GM23338 (cell line): Measurements from ENCODE around the gene MAS1L. TPM values are rescaled to one million over a fixed set of nuclear protein-coding genes. Genes with fewer than 3 reads are reported as not detected.

Experiments
- ATAC-seq: fragments of 200-7000 bp; cut with Tn5 transposase; 3 replicates; pipeline ENCODE4 v1.9.1; 2020
- DNase-seq: peaks from one replicate; pipeline ENCODE4 v3.0.0-alpha.2; 2015; ENCODE audit warnings: low spot score
- H2AFZ ChIP-seq: fragments of 200-600 bp; sonication (generic); 2 replicates; pipeline ENCODE4 v1.8.0; 2016; ENCODE audit warnings: antibody characterized with exemption, mild to moderate bottlenecking, moderate library complexity
- H3F3A ChIP-seq: fragments of 200-600 bp; sonication (generic); replicated peaks from 2 replicates; pipeline ENCODE4 v1.8.0; 2017; ENCODE audit warnings: antibody characterized with exemption, mixed run types, low read depth
- H3K27ac ChIP-seq: fragments of 200-600 bp; sonication (generic); 2 replicates; pipeline ENCODE4 v1.6.1; 2016; ENCODE audit warnings: low read depth
- H3K27me3 ChIP-seq: fragments of 200-600 bp; sonication (generic); 2 replicates; pipeline ENCODE4 v1.8.0; 2016; ENCODE audit warnings: mild to moderate bottlenecking, mixed run types, moderate library complexity; ENCODE audit not compliant: insufficient read depth
- H3K36me3 ChIP-seq: fragments of 200-600 bp; sonication (generic); 2 replicates; pipeline ENCODE4 v1.8.0; 2016; ENCODE audit warnings: mild to moderate bottlenecking; ENCODE audit not compliant: insufficient read depth
- H3K4me1 ChIP-seq: fragments of 200-600 bp; sonication (generic); 2 replicates; pipeline ENCODE4 v1.8.0; 2016; ENCODE audit warnings: mild to moderate bottlenecking, moderate library complexity; ENCODE audit not compliant: insufficient read depth
- H3K4me2 ChIP-seq: fragments of 200-600 bp; sonication (generic); 2 replicates; pipeline ENCODE4 v1.7.1; 2017; ENCODE audit warnings: mixed run types
- H3K4me3 ChIP-seq: fragments of 200-600 bp; sonication (generic); 2 replicates; pipeline ENCODE4 v1.6.1; 2016; ENCODE audit warnings: mixed run types
- H3K79me2 ChIP-seq: fragments of 200-600 bp; sonication (generic); replicated peaks from 2 replicates; pipeline ENCODE4 v1.8.0; 2017; ENCODE audit warnings: mild to moderate bottlenecking; ENCODE audit not compliant: insufficient read depth
- H3K9me2 ChIP-seq: fragments of 200-600 bp; sonication (generic); 2 replicates; pipeline ENCODE4 v1.8.0; 2017; ENCODE audit not compliant: insufficient read depth
- H4K20me1 ChIP-seq: fragments of 200-600 bp; sonication (generic); replicated peaks from 2 replicates; pipeline ENCODE4 v1.8.0; 2017; ENCODE audit warnings: mild to moderate bottlenecking; ENCODE audit not compliant: insufficient read depth
- H3K27ac Mint-ChIP-seq: 2 replicates; pipeline ENCODE4 v1.8.0; 2020; ENCODE audit warnings: inconsistent platforms, mild to moderate bottlenecking, moderate library complexity, mixed read lengths
- H3K27me3 Mint-ChIP-seq: 3 replicates; pipeline ENCODE4 v1.8.0; 2022; ENCODE audit warnings: low read depth, mild to moderate bottlenecking, moderate library complexity, mixed read lengths, inconsistent platforms; ENCODE audit not compliant: insufficient read depth, poor library complexity
- H3K36me3 Mint-ChIP-seq: 3 replicates; pipeline ENCODE4 v1.8.0; 2021; ENCODE audit warnings: low read depth, mild to moderate bottlenecking, inconsistent platforms, moderate library complexity, mixed read lengths
- H3K4me1 Mint-ChIP-seq: 3 replicates; pipeline ENCODE4 v1.8.0; 2020; ENCODE audit warnings: mild to moderate bottlenecking, inconsistent platforms, mixed read lengths
- H3K4me3 Mint-ChIP-seq: 3 replicates; pipeline ENCODE4 v1.8.0; 2021; ENCODE audit warnings: moderate library complexity, mild to moderate bottlenecking, inconsistent platforms, mixed read lengths
- H3K9me3 Mint-ChIP-seq: 3 replicates; pipeline ENCODE4 v1.8.0; 2020; ENCODE audit warnings: moderate library complexity, mild to moderate bottlenecking, inconsistent platforms, mixed read lengths
- CREB1 ChIP-seq: fragments of 250-450 bp; sonication (Bioruptor Pico); IDR thresholded peaks from 2 replicates; pipeline ENCODE4 v1.5.0; 2020; ENCODE audit warnings: low read depth, mild to moderate bottlenecking, moderate library complexity
- EZH2 ChIP-seq: fragments of 200-600 bp; sonication (generic); IDR thresholded peaks from one replicate; pipeline ENCODE4 v1.8.0; 2017; ENCODE audit warnings: antibody characterized with exemption, mild to moderate bottlenecking, low read depth; ENCODE audit not compliant: unreplicated experiment
- EZH2phosphoT487 ChIP-seq: fragments of 200-600 bp; sonication (generic); IDR thresholded peaks from one replicate; pipeline ENCODE4 v1.8.1; 2018; ENCODE audit warnings: antibody characterized with exemption; ENCODE audit not compliant: unreplicated experiment
- JUNB ChIP-seq: IDR thresholded peaks from one replicate; pipeline ENCODE4 v1.6.1; 2016; ENCODE audit warnings: antibody characterized with exemption; ENCODE audit not compliant: unreplicated experiment
- NANOG ChIP-seq: IDR thresholded peaks from 2 replicates; pipeline ENCODE4 v1.6.1; 2016; ENCODE audit warnings: antibody characterized with exemption, borderline replicate concordance
- POLR2AphosphoS5 ChIP-seq: IDR thresholded peaks from 2 replicates; pipeline ENCODE4 v1.6.1; 2016; ENCODE audit warnings: antibody characterized with exemption, low read depth
- STAT1 ChIP-seq: IDR thresholded peaks from one replicate; pipeline ENCODE4 v1.6.1; 2016; ENCODE audit warnings: antibody characterized with exemption; ENCODE audit not compliant: unreplicated experiment
- ZNF114 ChIP-seq: fragments of 250-450 bp; sonication (Bioruptor Pico); IDR thresholded peaks from 2 replicates; pipeline ENCODE4 v1.5.0; 2020; ENCODE audit warnings: mild to moderate bottlenecking, moderate library complexity
- ZNF331 ChIP-seq: fragments of 250-450 bp; sonication (Bioruptor Pico); IDR thresholded peaks from 2 replicates; pipeline ENCODE4 v1.5.0; 2020; ENCODE audit warnings: low read depth, mild to moderate bottlenecking, moderate library complexity
- polyA plus RNA-seq: library from polyadenylated mRNA; unstranded; fragments of >200 nt; fragmentation: Nextera tagmentation; extraction: Ambion mirVana; gene quantifications from 2 replicates; pipeline ENCODE4 v1.2.1, GENCODE V29; 2016
- total RNA-seq: library from RNA; depleted of rRNA; stranded (reverse); fragments of >200 nt; shearing (Covaris generic); gene quantifications from 2 replicates; pipeline ENCODE4 v1.2.3, GENCODE V29; 2014
- TF ChIP-seq, protein P1 (sequence below): fragments of 250-450 bp; sonication (Bioruptor Pico); IDR thresholded peaks from 2 replicates; pipeline ENCODE4 v1.5.0; 2020; ENCODE audit warnings: mild to moderate bottlenecking, moderate library complexity
- TF ChIP-seq, protein P2 (sequence below): IDR thresholded peaks from one replicate; pipeline ENCODE4 v1.6.1; 2018; ENCODE audit warnings: antibody characterized with exemption; ENCODE audit not compliant: unreplicated experiment
- TF ChIP-seq, protein P3 (sequence below), 2 experiments: fragments of 200-600 bp in 1 of 2; sonication (generic) in 1 of 2; conservative IDR thresholded peaks; 2 replicates each; pipeline versions ENCODE4 v1.5.1 to v1.6.1; 2016 to 2017; ENCODE audit warnings: antibody characterized with exemption in 2 of 2, low read depth in 2 of 2, mild to moderate bottlenecking in 2 of 2, moderate library complexity in 1 of 2
- TF ChIP-seq, protein P4 (sequence below): IDR thresholded peaks from 2 replicates; pipeline ENCODE4 v1.6.1; 2016; ENCODE audit warnings: antibody characterized with exemption

The MAS1L gene
- total and polyA plus RNA-seq, 2 experiments from 2014 or later = not detected

DNA sequence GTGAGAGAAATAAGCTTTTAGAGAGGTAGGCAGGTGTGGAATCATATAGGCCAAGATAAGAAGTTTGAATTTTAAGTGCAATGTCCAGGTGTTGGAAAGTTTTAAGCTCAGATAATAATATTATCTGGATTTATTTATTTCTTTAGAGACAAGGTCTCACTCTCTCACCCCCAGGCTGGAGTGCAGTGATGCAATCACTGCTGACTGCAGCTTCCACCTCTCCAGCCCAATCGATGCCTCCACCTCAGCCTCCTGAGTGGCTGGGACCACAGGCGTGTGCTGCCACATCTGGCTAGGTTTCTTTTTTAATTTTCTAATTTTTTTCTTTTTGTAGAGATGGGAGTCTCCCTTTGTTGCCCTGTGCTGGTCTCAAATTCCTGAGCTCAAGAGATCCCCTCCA lies 5.5 kb upstream of the MAS1L start:
- peaks cover 5% of the 10 kb centered on the region for H3K4me1 Mint-ChIP-seq
- H3K4me2 ChIP-seq = no peak overlapping the region
- DNase-seq (no peak), ATAC-seq (no peak)
- TF ChIP-seq, protein P1, sequence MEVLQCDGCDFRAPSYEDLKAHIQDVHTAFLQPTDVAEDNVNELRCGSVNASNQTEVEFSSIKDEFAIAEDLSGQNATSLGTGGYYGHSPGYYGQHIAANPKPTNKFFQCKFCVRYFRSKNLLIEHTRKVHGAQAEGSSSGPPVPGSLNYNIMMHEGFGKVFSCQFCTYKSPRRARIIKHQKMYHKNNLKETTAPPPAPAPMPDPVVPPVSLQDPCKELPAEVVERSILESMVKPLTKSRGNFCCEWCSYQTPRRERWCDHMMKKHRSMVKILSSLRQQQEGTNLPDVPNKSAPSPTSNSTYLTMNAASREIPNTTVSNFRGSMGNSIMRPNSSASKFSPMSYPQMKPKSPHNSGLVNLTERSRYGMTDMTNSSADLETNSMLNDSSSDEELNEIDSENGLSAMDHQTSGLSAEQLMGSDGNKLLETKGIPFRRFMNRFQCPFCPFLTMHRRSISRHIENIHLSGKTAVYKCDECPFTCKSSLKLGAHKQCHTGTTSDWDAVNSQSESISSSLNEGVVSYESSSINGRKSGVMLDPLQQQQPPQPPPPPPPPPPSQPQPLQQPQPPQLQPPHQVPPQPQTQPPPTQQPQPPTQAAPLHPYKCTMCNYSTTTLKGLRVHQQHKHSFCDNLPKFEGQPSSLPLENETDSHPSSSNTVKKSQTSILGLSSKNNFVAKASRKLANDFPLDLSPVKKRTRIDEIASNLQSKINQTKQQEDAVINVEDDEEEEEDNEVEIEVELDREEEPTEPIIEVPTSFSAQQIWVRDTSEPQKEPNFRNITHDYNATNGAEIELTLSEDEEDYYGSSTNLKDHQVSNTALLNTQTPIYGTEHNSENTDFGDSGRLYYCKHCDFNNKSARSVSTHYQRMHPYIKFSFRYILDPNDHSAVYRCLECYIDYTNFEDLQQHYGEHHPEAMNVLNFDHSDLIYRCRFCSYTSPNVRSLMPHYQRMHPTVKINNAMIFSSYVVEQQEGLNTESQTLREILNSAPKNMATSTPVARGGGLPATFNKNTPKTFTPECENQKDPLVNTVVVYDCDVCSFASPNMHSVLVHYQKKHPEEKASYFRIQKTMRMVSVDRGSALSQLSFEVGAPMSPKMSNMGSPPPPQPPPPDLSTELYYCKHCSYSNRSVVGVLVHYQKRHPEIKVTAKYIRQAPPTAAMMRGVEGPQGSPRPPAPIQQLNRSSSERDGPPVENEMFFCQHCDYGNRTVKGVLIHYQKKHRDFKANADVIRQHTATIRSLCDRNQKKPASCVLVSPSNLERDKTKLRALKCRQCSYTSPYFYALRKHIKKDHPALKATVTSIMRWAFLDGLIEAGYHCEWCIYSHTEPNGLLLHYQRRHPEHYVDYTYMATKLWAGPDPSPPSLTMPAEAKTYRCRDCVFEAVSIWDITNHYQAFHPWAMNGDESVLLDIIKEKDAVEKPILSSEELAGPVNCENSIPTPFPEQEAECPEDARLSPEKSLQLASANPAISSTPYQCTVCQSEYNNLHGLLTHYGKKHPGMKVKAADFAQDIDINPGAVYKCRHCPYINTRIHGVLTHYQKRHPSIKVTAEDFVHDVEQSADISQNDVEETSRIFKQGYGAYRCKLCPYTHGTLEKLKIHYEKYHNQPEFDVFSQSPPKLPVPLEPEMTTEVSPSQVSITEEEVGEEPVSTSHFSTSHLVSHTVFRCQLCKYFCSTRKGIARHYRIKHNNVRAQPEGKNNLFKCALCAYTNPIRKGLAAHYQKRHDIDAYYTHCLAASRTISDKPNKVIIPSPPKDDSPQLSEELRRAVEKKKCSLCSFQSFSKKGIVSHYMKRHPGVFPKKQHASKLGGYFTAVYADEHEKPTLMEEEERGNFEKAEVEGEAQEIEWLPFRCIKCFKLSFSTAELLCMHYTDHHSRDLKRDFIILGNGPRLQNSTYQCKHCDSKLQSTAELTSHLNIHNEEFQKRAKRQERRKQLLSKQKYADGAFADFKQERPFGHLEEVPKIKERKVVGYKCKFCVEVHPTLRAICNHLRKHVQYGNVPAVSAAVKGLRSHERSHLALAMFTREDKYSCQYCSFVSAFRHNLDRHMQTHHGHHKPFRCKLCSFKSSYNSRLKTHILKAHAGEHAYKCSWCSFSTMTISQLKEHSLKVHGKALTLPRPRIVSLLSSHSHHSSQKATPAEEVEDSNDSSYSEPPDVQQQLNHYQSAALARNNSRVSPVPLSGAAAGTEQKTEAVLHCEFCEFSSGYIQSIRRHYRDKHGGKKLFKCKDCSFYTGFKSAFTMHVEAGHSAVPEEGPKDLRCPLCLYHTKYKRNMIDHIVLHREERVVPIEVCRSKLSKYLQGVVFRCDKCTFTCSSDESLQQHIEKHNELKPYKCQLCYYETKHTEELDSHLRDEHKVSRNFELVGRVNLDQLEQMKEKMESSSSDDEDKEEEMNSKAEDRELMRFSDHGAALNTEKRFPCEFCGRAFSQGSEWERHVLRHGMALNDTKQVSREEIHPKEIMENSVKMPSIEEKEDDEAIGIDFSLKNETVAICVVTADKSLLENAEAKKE (CRISPR knock-in tag) = no peak
- TF ChIP-seq EZH2phosphoT487 = no peak
- TF ChIP-seq, protein P2, sequence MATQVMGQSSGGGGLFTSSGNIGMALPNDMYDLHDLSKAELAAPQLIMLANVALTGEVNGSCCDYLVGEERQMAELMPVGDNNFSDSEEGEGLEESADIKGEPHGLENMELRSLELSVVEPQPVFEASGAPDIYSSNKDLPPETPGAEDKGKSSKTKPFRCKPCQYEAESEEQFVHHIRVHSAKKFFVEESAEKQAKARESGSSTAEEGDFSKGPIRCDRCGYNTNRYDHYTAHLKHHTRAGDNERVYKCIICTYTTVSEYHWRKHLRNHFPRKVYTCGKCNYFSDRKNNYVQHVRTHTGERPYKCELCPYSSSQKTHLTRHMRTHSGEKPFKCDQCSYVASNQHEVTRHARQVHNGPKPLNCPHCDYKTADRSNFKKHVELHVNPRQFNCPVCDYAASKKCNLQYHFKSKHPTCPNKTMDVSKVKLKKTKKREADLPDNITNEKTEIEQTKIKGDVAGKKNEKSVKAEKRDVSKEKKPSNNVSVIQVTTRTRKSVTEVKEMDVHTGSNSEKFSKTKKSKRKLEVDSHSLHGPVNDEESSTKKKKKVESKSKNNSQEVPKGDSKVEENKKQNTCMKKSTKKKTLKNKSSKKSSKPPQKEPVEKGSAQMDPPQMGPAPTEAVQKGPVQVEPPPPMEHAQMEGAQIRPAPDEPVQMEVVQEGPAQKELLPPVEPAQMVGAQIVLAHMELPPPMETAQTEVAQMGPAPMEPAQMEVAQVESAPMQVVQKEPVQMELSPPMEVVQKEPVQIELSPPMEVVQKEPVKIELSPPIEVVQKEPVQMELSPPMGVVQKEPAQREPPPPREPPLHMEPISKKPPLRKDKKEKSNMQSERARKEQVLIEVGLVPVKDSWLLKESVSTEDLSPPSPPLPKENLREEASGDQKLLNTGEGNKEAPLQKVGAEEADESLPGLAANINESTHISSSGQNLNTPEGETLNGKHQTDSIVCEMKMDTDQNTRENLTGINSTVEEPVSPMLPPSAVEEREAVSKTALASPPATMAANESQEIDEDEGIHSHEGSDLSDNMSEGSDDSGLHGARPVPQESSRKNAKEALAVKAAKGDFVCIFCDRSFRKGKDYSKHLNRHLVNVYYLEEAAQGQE = no peak
- TF ChIP-seq, protein P3, sequence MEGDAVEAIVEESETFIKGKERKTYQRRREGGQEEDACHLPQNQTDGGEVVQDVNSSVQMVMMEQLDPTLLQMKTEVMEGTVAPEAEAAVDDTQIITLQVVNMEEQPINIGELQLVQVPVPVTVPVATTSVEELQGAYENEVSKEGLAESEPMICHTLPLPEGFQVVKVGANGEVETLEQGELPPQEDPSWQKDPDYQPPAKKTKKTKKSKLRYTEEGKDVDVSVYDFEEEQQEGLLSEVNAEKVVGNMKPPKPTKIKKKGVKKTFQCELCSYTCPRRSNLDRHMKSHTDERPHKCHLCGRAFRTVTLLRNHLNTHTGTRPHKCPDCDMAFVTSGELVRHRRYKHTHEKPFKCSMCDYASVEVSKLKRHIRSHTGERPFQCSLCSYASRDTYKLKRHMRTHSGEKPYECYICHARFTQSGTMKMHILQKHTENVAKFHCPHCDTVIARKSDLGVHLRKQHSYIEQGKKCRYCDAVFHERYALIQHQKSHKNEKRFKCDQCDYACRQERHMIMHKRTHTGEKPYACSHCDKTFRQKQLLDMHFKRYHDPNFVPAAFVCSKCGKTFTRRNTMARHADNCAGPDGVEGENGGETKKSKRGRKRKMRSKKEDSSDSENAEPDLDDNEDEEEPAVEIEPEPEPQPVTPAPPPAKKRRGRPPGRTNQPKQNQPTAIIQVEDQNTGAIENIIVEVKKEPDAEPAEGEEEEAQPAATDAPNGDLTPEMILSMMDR (conservative IDR thresholded peaks at IDR 0.05; ENCODE audit: low read depth in 2 of 2) = no peak
- no peak for TF ChIP-seq CREB1 (CRISPR knock-in tag)
- TF ChIP-seq NANOG = no peak
- no peak for TF ChIP-seq JUNB
- TF ChIP-seq ZNF331 (CRISPR knock-in tag) = no peak
- TF ChIP-seq EZH2 = no peak
- no peak for TF ChIP-seq POLR2AphosphoS5
- no peak for TF ChIP-seq STAT1
- TF ChIP-seq, protein P4, sequence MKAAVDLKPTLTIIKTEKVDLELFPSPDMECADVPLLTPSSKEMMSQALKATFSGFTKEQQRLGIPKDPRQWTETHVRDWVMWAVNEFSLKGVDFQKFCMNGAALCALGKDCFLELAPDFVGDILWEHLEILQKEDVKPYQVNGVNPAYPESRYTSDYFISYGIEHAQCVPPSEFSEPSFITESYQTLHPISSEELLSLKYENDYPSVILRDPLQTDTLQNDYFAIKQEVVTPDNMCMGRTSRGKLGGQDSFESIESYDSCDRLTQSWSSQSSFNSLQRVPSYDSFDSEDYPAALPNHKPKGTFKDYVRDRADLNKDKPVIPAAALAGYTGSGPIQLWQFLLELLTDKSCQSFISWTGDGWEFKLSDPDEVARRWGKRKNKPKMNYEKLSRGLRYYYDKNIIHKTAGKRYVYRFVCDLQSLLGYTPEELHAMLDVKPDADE = no peak
- TF ChIP-seq ZNF114 (CRISPR knock-in tag) = no peak
- no peaks in the 10 kb centered on the region for H3K36me3 Mint-ChIP-seq
- no peaks in the 10 kb centered on the region for H3F3A ChIP-seq
- peaks cover 2% of the 10 kb centered on the region for H3K27me3 Mint-ChIP-seq
- no peak overlapping the region for H3K4me3 Mint-ChIP-seq
- no peaks in the 10 kb centered on the region for H3K4me1 ChIP-seq
- no peak overlapping the region for H3K27ac ChIP-seq
- H3K27ac Mint-ChIP-seq = no peak overlapping the region
- no peaks in the 10 kb centered on the region for H4K20me1 ChIP-seq
- H3K27me3 ChIP-seq = no peaks in the 10 kb centered on the region
- no peaks in the 10 kb centered on the region for H3K9me3 Mint-ChIP-seq
- no peak overlapping the region for H3K4me3 ChIP-seq
- no peaks in the 10 kb centered on the region for H3K36me3 ChIP-seq
- H3K79me2 ChIP-seq = no peaks in the 10 kb centered on the region
- H3K9me2 ChIP-seq = peaks cover 28% of the 10 kb centered on the region
- peak overlapping the region; percentile 77 for H2AFZ ChIP-seq
